OCI-LY1 (cell line): ENCODE data around the gene PSAPL1.

Experiments
- H2AFZ ChIP-seq: fragments of 200-600 bp; sonication (generic), shearing (Covaris generic); 2 replicates; pipeline ENCODE4 v1.6.0; 2014; ENCODE audit warnings: antibody characterized with exemption, mild to moderate bottlenecking, low read length
- H3F3A ChIP-seq: fragments of 200-600 bp; sonication (generic), shearing (Covaris generic); 2 replicates; pipeline ENCODE4 v1.6.0; 2014; ENCODE audit warnings: mild to moderate bottlenecking, antibody characterized with exemption, low read length, moderate library complexity; ENCODE audit not compliant: insufficient read depth
- H3K27ac ChIP-seq: fragments of 200-600 bp; sonication (generic); 2 replicates; pipeline ENCODE4 v1.5.1; 2014; ENCODE audit warnings: low read length, mixed run types, mild to moderate bottlenecking, low read depth; ENCODE audit not compliant: poor library complexity, severe bottlenecking
- H3K27me3 ChIP-seq: fragments of 200-600 bp; sonication (generic); 2 replicates; pipeline ENCODE4 v1.6.0; 2014; ENCODE audit warnings: antibody characterized with exemption, mild to moderate bottlenecking, low read length, moderate library complexity; ENCODE audit not compliant: insufficient read depth
- H3K36me3 ChIP-seq: fragments of 200-600 bp; sonication (generic); 2 replicates; pipeline ENCODE4 v1.6.1; 2014; ENCODE audit warnings: mild to moderate bottlenecking, antibody characterized with exemption, low read length, moderate library complexity, mixed read lengths; ENCODE audit not compliant: insufficient read depth
- H3K4me1 ChIP-seq: fragments of 200-600 bp; sonication (generic); 2 replicates; pipeline ENCODE4 v1.5.1; 2014; ENCODE audit warnings: mild to moderate bottlenecking, low read length, moderate library complexity; ENCODE audit not compliant: insufficient read depth, severe bottlenecking
- H3K4me2 ChIP-seq: fragments of 200-600 bp; sonication (generic), shearing (Covaris generic); 2 replicates; pipeline ENCODE4 v1.6.1; 2014; ENCODE audit warnings: low read length
- H3K4me3 ChIP-seq: fragments of 200-600 bp; sonication (generic); 2 replicates; pipeline ENCODE4 v1.5.1; 2014; ENCODE audit warnings: low read length, low read depth, mild to moderate bottlenecking, mixed read lengths; ENCODE audit not compliant: poor library complexity, severe bottlenecking
- H3K79me2 ChIP-seq: fragments of 200-600 bp; shearing (Covaris generic); 2 replicates; pipeline ENCODE4 v1.6.1; 2016; ENCODE audit warnings: mixed run types, low read length, mixed read lengths; ENCODE audit not compliant: insufficient read depth
- H3K9ac ChIP-seq: fragments of 200-600 bp; sonication (generic), shearing (Covaris generic); 2 replicates; pipeline ENCODE4 v1.6.1; 2014; ENCODE audit warnings: mild to moderate bottlenecking, low read length, mixed read lengths
- H3K9me2 ChIP-seq: fragments of 200-600 bp; sonication (generic), shearing (Covaris generic); 2 replicates; pipeline ENCODE4 v1.6.1; 2014; ENCODE audit warnings: low read depth, mild to moderate bottlenecking, low read length, mixed read lengths
- H3K9me3 ChIP-seq: fragments of 200-600 bp; shearing (Covaris generic); 2 replicates; pipeline ENCODE4 v1.6.1; 2014; ENCODE audit warnings: low read length, mixed read lengths
- H4K20me1 ChIP-seq: fragments of 200-600 bp; sonication (generic), shearing (Covaris generic); 2 replicates; pipeline ENCODE4 v1.6.0; 2016; ENCODE audit warnings: mild to moderate bottlenecking, low read length; ENCODE audit not compliant: insufficient read depth
- EZH2 ChIP-seq: fragments of 200-600 bp; sonication (generic), shearing (Covaris generic); IDR thresholded peaks from 2 replicates; pipeline ENCODE4 v1.8.0; 2017; ENCODE audit warnings: borderline replicate concordance, mixed run types, mild to moderate bottlenecking, antibody characterized with exemption, low read length, moderate library complexity, mixed read lengths
- TF ChIP-seq, protein P1 (sequence below): fragments of 200-600 bp; sonication (generic), shearing (Covaris generic); IDR thresholded peaks from 2 replicates; pipeline ENCODE4 v1.5.1; 2017; ENCODE audit warnings: mild to moderate bottlenecking, antibody characterized with exemption, low read length, moderate library complexity, mixed read lengths

PSAPL1 gene

DNA sequence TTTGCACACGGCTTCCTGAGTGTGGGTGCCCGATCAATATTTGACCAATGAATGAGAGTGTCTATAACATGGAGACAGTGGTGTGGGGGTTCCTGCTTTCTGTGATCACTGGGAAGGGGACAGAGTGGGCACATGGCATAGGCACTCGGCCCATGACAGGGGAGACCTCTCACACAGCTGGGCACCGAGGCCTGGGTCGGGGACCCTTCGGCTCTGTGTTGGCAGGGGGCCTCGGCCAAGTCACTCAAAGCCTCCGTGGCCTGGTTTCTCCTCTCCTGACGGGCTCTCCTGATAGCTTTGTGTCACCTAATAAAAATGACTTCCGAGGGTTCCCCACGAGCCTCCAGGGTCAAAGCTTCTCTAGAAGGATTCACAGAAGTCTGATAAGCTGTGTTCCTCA, 43.9 kb upstream of the PSAPL1 start:
- Histone ChIP-seq H3F3A (no peaks in the 10 kb centered on the region), H3K27ac (no peak overlapping the region), H3K4me1 (no peaks in the 10 kb centered on the region), H2AFZ (no peak overlapping the region), H3K9ac (no peak overlapping the region), H3K27me3 (no peaks in the 10 kb centered on the region), H4K20me1 (no peaks in the 10 kb centered on the region), H3K9me2 (no peaks in the 10 kb centered on the region), H3K4me3 (no peak overlapping the region), H3K9me3 (no peaks in the 10 kb centered on the region), H3K4me2 (no peak overlapping the region), H3K79me2 (no peaks in the 10 kb centered on the region), H3K36me3 (no peaks in the 10 kb centered on the region)
- TF ChIP-seq, protein P1, sequence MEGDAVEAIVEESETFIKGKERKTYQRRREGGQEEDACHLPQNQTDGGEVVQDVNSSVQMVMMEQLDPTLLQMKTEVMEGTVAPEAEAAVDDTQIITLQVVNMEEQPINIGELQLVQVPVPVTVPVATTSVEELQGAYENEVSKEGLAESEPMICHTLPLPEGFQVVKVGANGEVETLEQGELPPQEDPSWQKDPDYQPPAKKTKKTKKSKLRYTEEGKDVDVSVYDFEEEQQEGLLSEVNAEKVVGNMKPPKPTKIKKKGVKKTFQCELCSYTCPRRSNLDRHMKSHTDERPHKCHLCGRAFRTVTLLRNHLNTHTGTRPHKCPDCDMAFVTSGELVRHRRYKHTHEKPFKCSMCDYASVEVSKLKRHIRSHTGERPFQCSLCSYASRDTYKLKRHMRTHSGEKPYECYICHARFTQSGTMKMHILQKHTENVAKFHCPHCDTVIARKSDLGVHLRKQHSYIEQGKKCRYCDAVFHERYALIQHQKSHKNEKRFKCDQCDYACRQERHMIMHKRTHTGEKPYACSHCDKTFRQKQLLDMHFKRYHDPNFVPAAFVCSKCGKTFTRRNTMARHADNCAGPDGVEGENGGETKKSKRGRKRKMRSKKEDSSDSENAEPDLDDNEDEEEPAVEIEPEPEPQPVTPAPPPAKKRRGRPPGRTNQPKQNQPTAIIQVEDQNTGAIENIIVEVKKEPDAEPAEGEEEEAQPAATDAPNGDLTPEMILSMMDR: no peak
- no peak for TF ChIP-seq EZH2

DNA sequence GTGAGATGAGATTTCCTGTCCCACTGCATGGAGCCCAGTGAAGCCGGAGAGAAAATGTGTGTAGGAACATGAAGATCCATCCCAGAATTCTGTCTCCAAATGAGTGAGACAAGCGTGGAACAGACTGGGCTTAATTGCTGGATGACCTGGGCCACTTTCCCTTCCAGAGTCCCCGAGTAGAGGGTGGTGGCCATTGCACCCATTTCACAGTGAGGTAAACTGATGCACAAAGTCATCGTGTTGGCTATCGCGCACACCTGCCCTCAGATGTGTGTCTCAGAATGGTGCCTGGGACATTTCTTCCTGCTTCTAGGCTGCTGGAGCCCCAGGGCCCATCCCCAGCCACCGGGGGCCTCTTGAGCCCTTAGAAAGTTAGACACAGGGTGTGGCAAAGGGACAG, 43.0 kb upstream of the PSAPL1 start:
- H2AFZ ChIP-seq: no peak overlapping the region
- H3K27ac ChIP-seq: no peak overlapping the region
- no peaks in the 10 kb centered on the region for H3K36me3 ChIP-seq
- no peaks in the 10 kb centered on the region for H3F3A ChIP-seq
- H4K20me1 ChIP-seq: no peaks in the 10 kb centered on the region
- no peaks in the 10 kb centered on the region for H3K79me2 ChIP-seq
- no peak overlapping the region for H3K4me3 ChIP-seq
- H3K9me3 ChIP-seq: no peaks in the 10 kb centered on the region
- H3K9me2 ChIP-seq: no peaks in the 10 kb centered on the region
- no peak for TF ChIP-seq EZH2
- TF ChIP-seq, protein P1: no peak
- H3K9ac ChIP-seq: no peak overlapping the region
- H3K4me2 ChIP-seq: no peak overlapping the region
- H3K27me3 ChIP-seq: no peaks in the 10 kb centered on the region
- no peaks in the 10 kb centered on the region for H3K4me1 ChIP-seq

DNA sequence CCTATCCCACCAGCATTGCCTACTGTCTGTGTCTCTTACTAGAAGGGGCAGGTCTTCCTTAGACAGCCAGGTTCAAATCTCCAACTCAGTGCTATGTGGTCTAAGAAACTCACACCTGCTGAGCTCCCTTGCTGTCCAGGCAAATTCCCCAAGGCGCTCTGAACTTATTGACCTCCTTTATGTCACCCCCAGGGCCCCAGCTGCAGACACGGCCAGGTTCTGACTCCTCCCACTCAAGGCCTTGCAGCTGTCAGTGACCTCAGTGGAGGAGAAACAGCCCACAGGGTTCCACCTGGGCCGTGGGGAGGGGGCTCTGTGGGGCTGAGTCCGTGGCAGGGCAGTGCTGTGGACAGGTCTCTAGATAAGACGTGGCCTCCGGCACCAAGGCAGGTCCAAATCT, 42.1 kb upstream of the PSAPL1 start:
- no peaks in the 10 kb centered on the region for H3K9me2 ChIP-seq
- no peak overlapping the region for H2AFZ ChIP-seq
- no peaks in the 10 kb centered on the region for H4K20me1 ChIP-seq
- no peak overlapping the region for H3K9ac ChIP-seq
- H3K4me2 ChIP-seq: no peak overlapping the region
- no peaks in the 10 kb centered on the region for H3K4me1 ChIP-seq
- no peak overlapping the region for H3K27ac ChIP-seq
- no peak for TF ChIP-seq EZH2
- TF ChIP-seq, protein P1: no peak
- H3K79me2 ChIP-seq: no peaks in the 10 kb centered on the region
- no peaks in the 10 kb centered on the region for H3F3A ChIP-seq
- no peak overlapping the region for H3K4me3 ChIP-seq
- no peaks in the 10 kb centered on the region for H3K36me3 ChIP-seq
- no peaks in the 10 kb centered on the region for H3K27me3 ChIP-seq
- H3K9me3 ChIP-seq: no peaks in the 10 kb centered on the region
